ENCODE data around the gene LRRC56. TPM values are rescaled to one million over a fixed set of nuclear protein-coding genes. Genes with fewer than 3 reads are reported as not detected.

LRRC56 gene
- total and polyA plus RNA-seq, 4 donors = 0.08 to 0.46 (median 0.20) TPM

- Histone ChIP-seq H3K4me3 (ENCODE audit: low read depth in 1 of 3, low read length in 3 of 3) (peak overlapping the region; percentile 14 to 72 (median 48)), H3K9ac (ENCODE audit: low read depth in 1 of 2, low read length in 2 of 2) (no peak overlapping the region), H3K27me3 (ENCODE audit: control insufficient read depth in 4 of 4, insufficient read depth in 4 of 4, low read length in 3 of 4) (no peaks in the 10 kb centered on the region), H3K4me1 (ENCODE audit: control insufficient read depth in 4 of 4, insufficient read depth in 4 of 4, low read length in 3 of 4) (peaks cover 20 to 59% (median 49%) of the 10 kb centered on the region in 4 donors), H3K9me3 (ENCODE audit: control insufficient read depth in 4 of 4, low read length in 3 of 4) (no peaks in the 10 kb centered on the region), H3K27ac (ENCODE audit: low read depth in 1 of 2, low read length in 2 of 2) (peak overlapping the region; percentile 32 to 65), H3K36me3 (ENCODE audit: control insufficient read depth in 4 of 4, insufficient read depth in 3 of 4, low read depth in 1 of 4, low read length in 3 of 4) (no peaks in the 10 kb centered on the region)
- no peak for DNase-seq (ENCODE audit: low spot score)
- TF ChIP-seq REST (IDR thresholded peaks at IDR 0.05) (peak; percentile 42), EGR1 (IDR thresholded peaks at IDR 0.05; ENCODE audit: low read depth in 2 of 2) (no peak)
- WGBS = 1% methylated on average over 81 of the region's 81 CpGs
Measured at GRCh38 chr11:575313-575995, 38.1 kb downstream of the LRRC56 start.

- TF ChIP-seq SP1 (IDR thresholded peaks at IDR 0.05) (peak; percentile 73), REST (IDR thresholded peaks at IDR 0.05) (no peak), YY1 (IDR thresholded peaks at IDR 0.05) (peak; percentile 65), FOXA2 (IDR thresholded peaks at IDR 0.05) (no peak), JUND (IDR thresholded peaks at IDR 0.05) (no peak), RXRA (IDR thresholded peaks at IDR 0.05) (no peak), CTCF (IDR thresholded peaks at IDR 0.05; ENCODE audit: low read depth, low read length, missing input control) (no peak), ZBTB33 (IDR thresholded peaks at IDR 0.05) (no peak), HNF4G (IDR thresholded peaks at IDR 0.05) (no peak), EGR1 (IDR thresholded peaks at IDR 0.05; ENCODE audit: low read depth in 2 of 2) (peak; percentile 35 to 67), MAX (IDR thresholded peaks at IDR 0.05) (peak; percentile 61), FOXA1 (IDR thresholded peaks at IDR 0.05) (no peak), RAD21 (IDR thresholded peaks at IDR 0.05) (peak in 1 of 2 donors; percentile 22), ATF3 (IDR thresholded peaks at IDR 0.05) (no peak), HNF4A (conservative IDR thresholded peaks at IDR 0.05) (peak; percentile 16 to 33), NR2F2 (IDR thresholded peaks at IDR 0.05) (no peak), TAF1 (conservative IDR thresholded peaks at IDR 0.05) (peak; percentile 79), GABPA (IDR thresholded peaks at IDR 0.05 in 1 of 2, conservative IDR thresholded peaks at IDR 0.05 in 1 of 2) (peak; percentile 81 to 91)
- DNase-seq (ENCODE audit: low spot score) = peak; percentile 96
- H3K9me3 ChIP-seq (ENCODE audit: control insufficient read depth in 4 of 4, low read length in 3 of 4) = no peaks in the 10 kb centered on the region
- H3K27ac ChIP-seq (ENCODE audit: low read depth in 1 of 2, low read length in 2 of 2) = peak within 1 kb of the TSS; percentile 95 to 99
- peak within 1 kb of the TSS; percentile 86 to 98 (median 87) for H3K4me3 ChIP-seq (ENCODE audit: low read depth in 1 of 3, low read length in 3 of 3)
- WGBS = under 1% methylated on average over 99 of the region's 99 CpGs
- H3K9ac ChIP-seq (ENCODE audit: low read depth in 1 of 2, low read length in 2 of 2) = peak within 1 kb of the TSS; percentile 95 to 99
- H3K27me3 ChIP-seq (ENCODE audit: control insufficient read depth in 4 of 4, insufficient read depth in 4 of 4, low read length in 3 of 4) = no peaks in the 10 kb centered on the region
- peaks cover 22 to 63% (median 52%) of the 10 kb centered on the region in 4 donors for H3K4me1 ChIP-seq (ENCODE audit: control insufficient read depth in 4 of 4, insufficient read depth in 4 of 4, low read length in 3 of 4)
- H3K36me3 ChIP-seq (ENCODE audit: control insufficient read depth in 4 of 4, insufficient read depth in 3 of 4, low read depth in 1 of 4, low read length in 3 of 4) = no peaks in the 10 kb centered on the region
Measured at GRCh38 chr11:575996-576768, 38.9 kb downstream of the LRRC56 start, which contains the start of gene PHRF1. TSS of gene PHRF1 (plus strand) at chr11:576470. CDS start at chr11:581513, 5,043 bp downstream.

All from liver (tissue), 9 donors.